ENCODE measurements around the gene CES2. TPM values are rescaled to one million over a fixed set of nuclear protein-coding genes. Genes with fewer than 3 reads are reported as not detected.

CES2 gene
- total RNA-seq, 1 experiment from 2014 or later = 25.2 TPM

- H3K4me3 ChIP-seq = no peak overlapping the region
These were observed 15.1 kb upstream of the CES2 start for GRCh38 chr16:66920299-66920590.

GRCh38 chr16:66920924-66921680, 14.2 kb upstream of the CES2 start:
- Histone ChIP-seq H3K27me3 (peaks cover 38% of the 10 kb centered on the region), H3K27ac (no peak overlapping the region), H3K9me3 (replicated peaks) (no peaks in the 10 kb centered on the region), H3K36me3 (no peaks in the 10 kb centered on the region), H3K4me3 (no peak overlapping the region), H3K4me1 (peaks cover 14% of the 10 kb centered on the region)
- DNase-seq = no peak

More at GRCh38 chr16:66920299-66920590, 15.1 kb upstream of the CES2 start:
- DNase-seq = no peak
- H3K9me3 ChIP-seq (replicated peaks) = no peaks in the 10 kb centered on the region
- H3K4me1 ChIP-seq = peaks cover 11% of the 10 kb centered on the region
- no peak overlapping the region for H3K27ac ChIP-seq
- H3K36me3 ChIP-seq = no peaks in the 10 kb centered on the region
- peaks cover 38% of the 10 kb centered on the region for H3K27me3 ChIP-seq

GRCh38 chr16:66921729-66922450, 13.4 kb upstream of the CES2 start:
- no peak for DNase-seq
- H3K4me3 ChIP-seq = no peak overlapping the region
- H3K27me3 ChIP-seq = peaks cover 38% of the 10 kb centered on the region
- no peaks in the 10 kb centered on the region for H3K9me3 ChIP-seq (replicated peaks)
- peaks cover 22% of the 10 kb centered on the region for H3K4me1 ChIP-seq
- no peak overlapping the region for H3K27ac ChIP-seq
- no peaks in the 10 kb centered on the region for H3K36me3 ChIP-seq

DNA sequence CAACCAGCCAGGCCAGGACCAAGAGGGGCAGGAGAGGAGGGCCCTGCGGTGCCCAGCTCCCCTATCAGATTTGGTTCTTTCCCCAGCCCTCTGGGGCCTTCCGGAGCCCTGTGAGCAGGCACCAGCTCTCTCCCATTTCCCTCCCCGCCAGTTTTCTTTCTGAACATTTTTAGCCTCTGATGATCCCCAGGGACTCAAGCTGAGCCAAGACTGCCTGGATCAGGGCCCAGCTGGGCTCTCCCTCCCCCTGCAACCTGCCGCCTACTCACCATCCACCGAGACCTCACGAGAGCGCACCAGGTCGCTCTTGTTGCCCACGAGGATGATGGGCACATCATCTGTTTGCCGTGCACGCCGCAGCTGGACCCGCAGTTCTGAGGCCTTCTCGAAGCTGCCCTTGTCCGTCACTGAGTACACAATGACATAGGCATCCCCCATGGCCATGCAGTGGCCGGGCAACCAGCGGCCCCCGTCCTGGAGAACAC, 12.0 kb upstream of the CES2 start:
- no peaks in the 10 kb centered on the region for H3K36me3 ChIP-seq
- H3K27ac ChIP-seq = no peak overlapping the region
- peaks cover 36% of the 10 kb centered on the region for H3K4me1 ChIP-seq
- H3K9me3 ChIP-seq (replicated peaks) = no peaks in the 10 kb centered on the region
- H3K4me3 ChIP-seq = no peak overlapping the region
- peaks cover 28% of the 10 kb centered on the region for H3K27me3 ChIP-seq
- DNase-seq = peak; percentile 55 to 65

- Histone ChIP-seq H3K27ac (no peak overlapping the region), H3K4me3 (no peak overlapping the region), H3K9me3 (replicated peaks) (no peaks in the 10 kb centered on the region), H3K27me3 (peaks cover 23% of the 10 kb centered on the region), H3K4me1 (peaks cover 40% of the 10 kb centered on the region), H3K36me3 (no peaks in the 10 kb centered on the region)
- no peak for DNase-seq
These were observed 11.4 kb upstream of the CES2 start for GRCh38 chr16:66923866-66924265.

DNA sequence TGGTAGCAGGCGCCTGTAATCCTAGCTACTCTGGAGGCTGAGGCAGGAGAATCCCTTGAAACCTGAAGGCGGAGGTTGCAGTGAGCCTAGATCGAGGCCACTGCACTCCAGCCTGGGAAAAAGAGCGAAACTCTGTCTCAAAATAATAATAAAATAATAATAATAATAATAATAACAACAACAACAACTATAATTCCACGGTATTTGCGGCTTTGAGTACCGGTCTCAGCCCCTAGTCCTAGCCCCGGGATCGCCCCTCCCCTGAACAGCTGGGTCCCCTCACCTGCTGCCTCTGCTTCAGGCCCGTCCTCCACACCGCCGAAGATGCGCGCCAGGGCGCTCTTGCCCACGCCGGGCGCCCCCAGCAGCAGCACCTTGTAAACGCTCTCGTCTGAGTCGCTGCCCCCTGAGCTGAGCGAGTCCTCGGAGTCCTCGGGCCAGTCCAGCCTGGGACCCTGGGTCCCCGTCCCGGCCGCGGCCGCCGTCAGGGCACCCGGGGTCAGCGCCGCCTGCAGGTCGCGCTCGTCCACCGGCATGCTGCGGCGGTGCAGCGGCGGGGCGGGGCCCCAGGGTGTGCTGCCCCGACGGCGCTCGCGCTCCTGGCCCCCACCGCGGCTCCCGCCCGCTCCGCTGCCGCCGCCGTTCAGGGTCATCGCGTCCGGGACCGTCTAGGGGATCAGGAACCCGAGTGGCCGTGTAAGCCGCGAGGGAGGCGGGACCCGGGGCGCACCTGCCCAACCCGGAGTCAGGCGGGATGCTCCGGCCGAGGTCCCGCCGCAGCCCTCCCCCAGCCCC, 10.6 kb upstream of the CES2 start:
- DNase-seq = no peak
- peaks cover 40% of the 10 kb centered on the region for H3K4me1 ChIP-seq
- peaks cover 18% of the 10 kb centered on the region for H3K27me3 ChIP-seq
- H3K36me3 ChIP-seq = no peaks in the 10 kb centered on the region
- H3K27ac ChIP-seq = no peak overlapping the region
- H3K9me3 ChIP-seq (replicated peaks) = no peaks in the 10 kb centered on the region
- H3K4me3 ChIP-seq = no peak overlapping the region

DNA sequence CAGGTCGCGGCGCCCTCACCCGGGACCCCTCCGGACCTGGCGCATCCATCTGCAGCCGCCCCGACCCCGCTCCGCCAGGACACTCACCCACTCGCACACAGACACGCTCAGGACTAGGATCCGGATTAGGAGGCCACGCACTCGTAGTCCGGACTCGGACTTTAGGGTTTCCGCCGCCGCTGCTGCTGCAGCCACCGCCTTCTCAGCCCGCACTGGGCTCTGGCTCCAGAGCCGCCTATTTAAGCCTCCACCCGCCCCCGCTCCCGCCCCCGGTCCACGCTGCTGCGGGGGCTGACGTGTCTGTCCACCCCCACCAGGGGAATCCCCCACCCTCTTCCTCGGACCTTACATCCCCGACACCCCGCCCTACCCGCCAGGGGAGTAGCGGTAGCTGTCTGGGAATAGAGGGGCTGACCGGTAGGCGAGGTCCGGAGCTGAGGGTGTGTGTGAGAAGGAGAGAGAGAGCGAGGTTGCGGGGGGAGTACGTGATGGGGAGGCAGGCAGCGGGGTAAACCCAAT, 9.9 kb upstream of the CES2 start, which contains the start of gene RRAD:
TSS of gene RRAD (minus strand) at position 214 of the 519 bp plus-strand sequence. CDS start 356 bp downstream, outside the sequence.
- Histone ChIP-seq H3K9me3 (replicated peaks) (no peaks in the 10 kb centered on the region), H3K4me1 (peaks cover 40% of the 10 kb centered on the region), H3K4me3 (no peak within 1 kb of the TSS), H3K27ac (no peak within 1 kb of the TSS), H3K36me3 (no peaks in the 10 kb centered on the region), H3K27me3 (peaks cover 18% of the 10 kb centered on the region)
- no peak for DNase-seq

DNA sequence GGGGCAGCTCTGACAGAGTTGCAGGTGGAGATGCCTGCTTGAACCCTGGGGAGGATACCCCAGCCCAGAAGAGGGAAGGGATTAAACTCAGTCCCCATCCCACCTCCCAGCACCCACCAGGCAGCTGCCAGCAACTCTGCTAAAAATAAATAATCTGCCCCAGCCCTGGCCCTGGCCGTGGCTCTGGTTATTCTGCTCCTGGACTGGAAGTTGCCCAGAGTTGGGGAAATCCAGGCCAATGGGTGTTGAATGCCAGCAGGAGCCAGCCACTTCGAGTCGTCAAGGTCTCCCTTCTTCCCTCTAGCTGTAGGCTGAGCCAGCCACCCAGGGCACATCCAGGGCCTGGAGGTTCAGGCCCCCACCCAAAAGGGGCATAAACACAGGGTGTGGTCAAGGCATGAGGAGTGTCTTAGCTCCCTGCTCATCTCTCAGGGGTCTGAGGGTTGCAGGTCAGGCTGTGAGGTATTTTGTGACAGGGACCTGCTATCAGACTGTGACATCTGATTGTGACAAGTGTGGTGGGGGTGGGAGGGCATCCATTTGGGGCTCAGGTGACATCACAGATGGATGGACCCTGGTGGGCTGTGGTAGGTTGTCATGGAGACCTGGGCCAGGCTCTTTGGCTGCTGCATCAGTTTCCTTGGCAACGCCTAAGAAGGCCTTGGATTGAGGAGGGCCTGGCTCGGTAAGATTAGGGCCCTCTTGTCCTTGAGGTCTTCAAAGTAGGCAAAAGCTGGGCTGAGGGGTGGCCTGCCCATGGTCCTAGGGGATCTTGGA, 9.0 kb upstream of the CES2 start:
- no peak for DNase-seq
- Histone ChIP-seq H3K27me3 (peaks cover 13% of the 10 kb centered on the region), H3K4me3 (no peak overlapping the region), H3K9me3 (replicated peaks) (no peaks in the 10 kb centered on the region), H3K4me1 (peaks cover 40% of the 10 kb centered on the region), H3K36me3 (no peaks in the 10 kb centered on the region), H3K27ac (no peak overlapping the region)

DNA sequence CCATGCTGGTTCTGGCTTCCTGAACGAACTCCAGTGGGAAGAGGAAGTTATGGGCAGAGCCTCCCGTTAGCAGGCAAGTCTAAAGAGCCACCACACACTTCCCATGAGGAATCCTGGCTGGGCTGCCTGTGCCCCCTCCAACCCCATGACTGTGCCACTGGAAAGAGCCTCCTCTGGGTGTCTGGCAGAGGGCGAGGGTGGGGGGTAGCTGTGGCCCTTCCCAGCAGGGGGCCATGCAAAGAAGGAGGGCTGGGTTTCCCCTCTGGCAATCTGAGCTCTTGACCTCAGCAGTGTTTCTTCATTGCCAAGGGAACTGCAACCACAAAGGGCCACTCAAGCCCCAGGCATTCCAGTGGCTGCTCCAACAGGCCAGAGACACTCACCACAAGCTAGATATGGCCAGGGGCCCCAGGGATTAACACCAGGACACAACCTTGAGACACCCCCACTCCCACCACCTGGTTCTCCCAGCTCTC, 8.3 kb upstream of the CES2 start:
- Histone ChIP-seq H3K27ac (no peak overlapping the region), H3K27me3 (peaks cover 8% of the 10 kb centered on the region), H3K36me3 (no peaks in the 10 kb centered on the region), H3K9me3 (replicated peaks) (no peaks in the 10 kb centered on the region), H3K4me1 (peaks cover 40% of the 10 kb centered on the region), H3K4me3 (no peak overlapping the region)
- DNase-seq = peak; percentile 83 to 84

DNA sequence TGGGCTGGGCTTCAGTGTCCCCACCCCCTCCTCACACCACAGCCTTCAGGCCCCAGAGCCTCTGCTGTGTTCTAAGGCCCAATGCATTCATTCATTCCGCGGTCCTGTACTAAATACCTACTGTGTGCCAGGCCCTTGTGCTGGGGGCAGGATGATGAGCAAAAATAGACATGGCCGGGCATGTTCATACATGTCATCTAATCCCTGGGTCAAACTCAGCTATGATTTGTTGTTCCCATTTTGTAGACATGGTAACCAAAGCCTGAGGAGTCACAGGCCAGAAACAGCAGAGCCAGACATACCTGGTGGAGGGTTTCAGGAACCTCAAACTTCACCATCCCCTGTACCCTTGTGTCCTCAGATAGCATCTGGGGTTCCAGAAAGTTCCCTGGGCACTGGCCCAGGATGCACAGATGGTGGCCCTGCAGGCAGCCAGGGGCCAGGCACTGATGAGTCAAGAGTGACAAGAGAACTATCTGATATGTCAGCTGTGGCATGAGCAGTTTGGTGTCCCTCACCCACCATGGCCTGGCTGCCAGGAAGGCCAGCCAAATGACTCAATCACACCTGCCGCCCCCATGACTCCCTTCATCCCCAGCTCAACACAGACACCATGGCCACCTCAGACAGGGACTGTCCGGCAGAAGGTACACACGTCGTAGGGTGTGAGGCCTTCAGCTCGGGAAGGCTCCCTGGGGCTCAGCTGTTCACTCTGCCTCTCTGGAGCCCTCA, 7.2 kb upstream of the CES2 start:
- Histone ChIP-seq H3K27me3 (peaks cover 8% of the 10 kb centered on the region), H3K9me3 (replicated peaks) (no peaks in the 10 kb centered on the region), H3K36me3 (no peaks in the 10 kb centered on the region), H3K4me1 (peaks cover 37% of the 10 kb centered on the region), H3K4me3 (no peak overlapping the region), H3K27ac (no peak overlapping the region)
- DNase-seq = peak; percentile 48 to 54

- Histone ChIP-seq H3K4me3 (no peak overlapping the region), H3K9me3 (replicated peaks) (no peaks in the 10 kb centered on the region), H3K36me3 (no peaks in the 10 kb centered on the region), H3K27ac (no peak overlapping the region), H3K4me1 (peaks cover 34% of the 10 kb centered on the region), H3K27me3 (peaks cover 5% of the 10 kb centered on the region)
- peak; percentile 71 to 72 for DNase-seq
These were observed 6.5 kb upstream of the CES2 start for GRCh38 chr16:66928702-66929388.

GRCh38 chr16:66930189-66930588, 5.1 kb upstream of the CES2 start:
- no peaks in the 10 kb centered on the region for H3K27me3 ChIP-seq
- no peaks in the 10 kb centered on the region for H3K9me3 ChIP-seq (replicated peaks)
- H3K36me3 ChIP-seq = no peaks in the 10 kb centered on the region
- DNase-seq = no peak
- peaks cover 34% of the 10 kb centered on the region for H3K4me1 ChIP-seq
- no peak overlapping the region for H3K4me3 ChIP-seq
- H3K27ac ChIP-seq = no peak overlapping the region

DNA sequence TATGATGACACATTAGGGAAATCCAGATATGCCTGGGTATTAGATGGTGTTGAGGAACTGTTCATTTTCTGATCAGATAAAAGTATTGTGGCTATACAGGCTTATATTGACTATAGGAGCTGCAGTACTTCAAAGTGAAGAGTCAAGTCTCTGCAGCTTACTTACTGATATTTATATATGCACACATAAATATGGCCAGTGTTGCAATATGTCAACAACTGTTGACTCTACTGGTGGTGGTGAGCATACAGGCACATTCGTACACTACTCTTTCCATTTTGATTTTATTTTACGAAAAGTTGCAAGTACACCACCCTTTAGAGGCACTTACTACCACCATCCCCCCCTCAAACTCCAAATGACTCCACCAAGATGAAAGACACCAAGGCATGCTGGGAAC, 3.7 kb upstream of the CES2 start:
- no peak for DNase-seq
- Histone ChIP-seq H3K4me3 (no peak overlapping the region), H3K27ac (no peak overlapping the region), H3K27me3 (no peaks in the 10 kb centered on the region), H3K36me3 (no peaks in the 10 kb centered on the region), H3K9me3 (replicated peaks) (no peaks in the 10 kb centered on the region), H3K4me1 (peaks cover 25% of the 10 kb centered on the region)

All from SJCRH30 (cell line).